Right lobe of liver (tissue), 6 donors: Measurements from ENCODE around the gene SPSB2. TPM values are rescaled to one million over a fixed set of nuclear protein-coding genes. Genes with fewer than 3 reads are reported as not detected.
"Not testable (repeated sequence)": the region's sequence is repeated elsewhere in the genome, so short reads cannot be mapped to it uniquely, and the experiment has no call there.

Experiments used
- ATAC-seq, 4 donors: fragments of 200-7000 bp; cut with Tn5 transposase; one replicate each; pipeline ENCODE4 v1.9.1; 2020; ENCODE audit warnings: mild to moderate bottlenecking in 4 of 4, moderate library complexity in 4 of 4
- DNase-seq, 3 donors: peaks; one replicate each; pipeline ENCODE4 v3.0.0-alpha.2; 2020
- H3K27ac ChIP-seq, 3 donors: fragments of 200-600 bp; one replicate each; pipeline ENCODE4 v1.8.0; 2022
- H3K27me3 ChIP-seq, 2 donors: fragments of 200-600 bp; one replicate each; pipeline ENCODE4 v1.8.0; 2022
- H3K36me3 ChIP-seq, 4 donors: fragments of 200-600 bp; sonication (generic) in 1 of 4; one replicate each; pipeline versions ENCODE4 v1.5.1 to v1.8.0; 2017 to 2022; ENCODE audit warnings: control low read depth in 1 of 4
- H3K4me1 ChIP-seq, 4 donors: fragments of 200-600 bp; sonication (generic) in 1 of 4; one replicate each; pipeline versions ENCODE4 v1.5.1 to v1.8.0; 2017 to 2022; ENCODE audit warnings: control low read depth in 1 of 4
- H3K4me3 ChIP-seq, 3 donors: fragments of 200-600 bp; one replicate each; pipeline ENCODE4 v1.8.0; 2022
- H3K9me3 ChIP-seq, 4 donors: fragments of 200-600 bp; sonication (generic) in 1 of 4; one replicate each; pipeline versions ENCODE4 v1.5.1 to v1.8.0; 2017 to 2022; ENCODE audit warnings: control low read depth in 1 of 4
- CTCF ChIP-seq, 4 donors: fragments of 200-600 bp in 3 of 4; fragments of 450-650 bp in 1 of 4; IDR thresholded peaks; one replicate each; pipeline versions ENCODE4 v1.5.1 to v1.8.0; 2016 to 2022; ENCODE audit warnings: antibody characterized with exemption in 4 of 4, mild to moderate bottlenecking in 2 of 4
- POLR2A ChIP-seq: fragments of 450-650 bp; IDR thresholded peaks from one replicate; pipeline ENCODE4 v1.6.1; 2017; ENCODE audit warnings: antibody characterized with exemption, mild to moderate bottlenecking
- WGBS: methylation state at CpG from one replicate; pipeline ENCODE4 v1.1.6; 2018; ENCODE audit warnings: low coverage, low lambda C conversion rate; ENCODE audit not compliant: insufficient coverage; ENCODE audit errors: missing lambda C conversion rate; 5-methylcytosine and 5-hydroxymethylcytosine counted together
- intact Hi-C, 2 donors: fragments of 100-400 bp; cut with DNase I; formaldehyde crosslinking; loops; one replicate each; pipeline versions ENCODE4 v1.11.2 to v1.14.1; 2022
- total RNA-seq, 6 experiments: library from RNA; depleted of rRNA in 2 of 6; stranded (reverse); fragments of >200 nt in 2 of 6; fragmentation: NEBNext Ultra II Directional in 3 of 6; extraction: Animal tissue kit (Norgen Biotek cat#: 25700) in 3 of 6; gene quantifications; one replicate each; pipeline versions ENCODE4 v1.1.0 to v1.2.4, GENCODE V29; 2016 to 2023
- donor health status: DM: no; HTN: yes; CAD: no.
- donor health status: DM: no; HTN: no; CAD: no.
- donor health status: DM: no; HTN: no; CAD: no.
- donor health status: DM: no; HTN: yes; CAD: no.
- donor health status: DM: no; HTN: yes; CAD: no.

Gene SPSB2
- total RNA-seq, 6 experiments from 2014 or later: 1.7 to 5.3 (median 3.6) TPM

GRCh38 chr12:6891646-6892001 is 18.5 kb upstream of the SPSB2 start:
- H3K9me3 ChIP-seq: no peaks in the 10 kb centered on the region
- H3K4me3 ChIP-seq: peak overlapping the region; percentile 36 to 57 (median 46)
- DNase-seq (no peak), ATAC-seq (peak in 2 of 4 donors; percentile 1 to 2)
- 68% methylated on average over 5 of the region's 5 CpGs for WGBS
- intact Hi-C loops: no loop called here
- peak overlapping the region; percentile 78 to 92 (median 89) for H3K27ac ChIP-seq
- no peaks in the 10 kb centered on the region for H3K36me3 ChIP-seq
- no peak for TF ChIP-seq CTCF (IDR thresholded peaks at IDR 0.05)
- TF ChIP-seq POLR2A: no peak
- peaks cover 0 to 27% (median 2%) of the 10 kb centered on the region in 4 donors for H3K4me1 ChIP-seq
- no peaks in the 10 kb centered on the region for H3K27me3 ChIP-seq

GRCh38 chr12:6890789-6891645 is 17.9 kb upstream of the SPSB2 start:
- intact Hi-C loops: no loop called here
- H3K4me1 ChIP-seq: peaks cover 0 to 27% (median 2%) of the 10 kb centered on the region in 4 donors
- 5% methylated on average over 22 of the region's 68 CpGs for WGBS
- H3K27me3 ChIP-seq: no peaks in the 10 kb centered on the region
- peak; percentile 83 for TF ChIP-seq POLR2A
- peak; percentile 89 to 96 (median 95) for TF ChIP-seq CTCF (IDR thresholded peaks at IDR 0.05)
- peak overlapping the region; percentile 36 to 57 (median 46) for H3K4me3 ChIP-seq
- no peaks in the 10 kb centered on the region for H3K36me3 ChIP-seq
- DNase-seq (peak; percentile 98 to 99 (median 99)), ATAC-seq (peak; percentile 94 to 98 (median 96))
- H3K27ac ChIP-seq: peak overlapping the region; percentile 90 to 93 (median 92)
- no peaks in the 10 kb centered on the region for H3K9me3 ChIP-seq

- H3K9me3 ChIP-seq, DNase-seq, H3K4me3 ChIP-seq, ATAC-seq, H3K36me3 ChIP-seq, intact Hi-C loops, H3K27me3 ChIP-seq: not testable (repeated sequence)
- Histone ChIP-seq H3K27ac (peak overlapping the region; percentile 82 to 93 (median 90)), H3K4me1 (peaks cover 0 to 27% (median 2%) of the 10 kb centered on the region in 4 donors)
- WGBS: 88% methylated on average over 21 of the region's 21 CpGs
Observed at GRCh38 chr12:6889775-6890573, 16.9 kb upstream of the SPSB2 start.

- H3K27ac ChIP-seq, DNase-seq, H3K36me3 ChIP-seq, H3K9me3 ChIP-seq, H3K4me3 ChIP-seq, ATAC-seq, H3K27me3 ChIP-seq, intact Hi-C loops: not testable (repeated sequence)
- whole genome bisulfite sequencing: 22% methylated on average over 7 of the region's 7 CpGs
- peaks cover 0 to 27% (median 2%) of the 10 kb centered on the region in 4 donors for H3K4me1 ChIP-seq
Observed at GRCh38 chr12:6888794-6889193, 15.7 kb upstream of the SPSB2 start.

GRCh38 chr12:6888360-6888759 is 15.3 kb upstream of the SPSB2 start:
- TF ChIP-seq POLR2A (no peak), CTCF (IDR thresholded peaks at IDR 0.05) (no peak)
- WGBS: 86% methylated on average over 1 of the region's 2 CpGs
- intact Hi-C loops: no loop called here
- H3K27ac ChIP-seq: no peak overlapping the region
- no peak overlapping the region for H3K4me3 ChIP-seq
- ATAC-seq (no peak), DNase-seq (no peak)
- H3K4me1 ChIP-seq: peaks cover 0 to 27% (median 2%) of the 10 kb centered on the region in 4 donors
- no peaks in the 10 kb centered on the region for H3K27me3 ChIP-seq
- H3K36me3 ChIP-seq: peaks cover 0 to 8% (median 0%) of the 10 kb centered on the region in 4 donors
- no peaks in the 10 kb centered on the region for H3K9me3 ChIP-seq
